ENCODE results near the gene OR4E1.
"Not testable (repeated sequence)": the region's sequence is repeated elsewhere in the genome, so short reads cannot be mapped to it uniquely, and the experiment has no call there.

OR4E1 gene

GRCh38 chr14:21652209-21652808 lies 21.3 kb downstream of the OR4E1 start:
- no peak for DNase-seq

- DNase-seq: no peak
Measured at GRCh38 chr14:21647380-21647779, 26.2 kb downstream of the OR4E1 start.

- DNase-seq: no peak
Measured at GRCh38 chr14:21643407-21643806, 30.2 kb downstream of the OR4E1 start.

GRCh38 chr14:21642683-21643082 lies 30.9 kb downstream of the OR4E1 start:
- no peak for DNase-seq

- DNase-seq: no peak
Measured at GRCh38 chr14:21634840-21635239, 38.8 kb downstream of the OR4E1 start, which contains the start of gene OR10G2. TSS of gene OR10G2 (minus strand) at chr14:21634940. CDS start at chr14:21634842, 98 bp downstream.

GRCh38 chr14:21631084-21631483 lies 42.5 kb downstream of the OR4E1 start:
- no peak for DNase-seq

GRCh38 chr14:21630503-21630902 lies 43.1 kb downstream of the OR4E1 start:
- not testable (repeated sequence) for DNase-seq

- DNase-seq: no peak
Measured at GRCh38 chr14:21626491-21627230, 47.0 kb downstream of the OR4E1 start.
